ENCODE data around the gene RANBP1. TPM values are rescaled to one million over a fixed set of nuclear protein-coding genes. Genes with fewer than 3 reads are reported as not detected.

Gene RANBP1
- polyA plus RNA-seq, 1 experiment: 166 TPM

- peak overlapping the region; percentile 52 for H3K4me3 ChIP-seq (ENCODE audit: low read depth, low read length)
These were observed 38.8 kb downstream of the RANBP1 start for GRCh38 chr22:20154602-20155187.

GRCh38 chr22:20155330-20156041, 39.6 kb downstream of the RANBP1 start:
- ChIA-PET POLR2A (no interaction called here), CTCF (interaction anchor here (0.9 to 6.2 kb wide), 4 partner anchors 129 to 164 kb away, joined by 3 to 91 read pairs (median 6); partner anchors contain the start of gene DGCR6L)
- DNase-seq (ENCODE audit: low read depth): no peak
- no peak for TF ChIP-seq CTCF (IDR thresholded peaks at IDR 0.05; ENCODE audit: insufficient read depth, low read depth, low read length)
- H3K36me3 ChIP-seq (ENCODE audit: control insufficient read depth, insufficient read depth, low read length): no peaks in the 10 kb centered on the region
- H3K4me3 ChIP-seq (ENCODE audit: low read depth, low read length): peak overlapping the region; percentile 52
- H3K27me3 ChIP-seq (ENCODE audit: control insufficient read depth, insufficient read depth, low read length): no peaks in the 10 kb centered on the region; the same call in 1 of the 2 replicates

More at GRCh38 chr22:20154602-20155187, 38.8 kb downstream of the RANBP1 start:
- no peak for DNase-seq (ENCODE audit: low read depth)
- ChIA-PET POLR2A (no interaction called here), CTCF (interaction anchor here (6.2 kb wide), 1 partner anchor 130 kb away, joined by 91 read pairs; no protein-coding TSS in a partner anchor)
- TF ChIP-seq CTCF (IDR thresholded peaks at IDR 0.05; ENCODE audit: insufficient read depth, low read depth, low read length): 0 out of 2 replicates have a peak, but pooled peaks have one; percentile 18
- H3K36me3 ChIP-seq (ENCODE audit: control insufficient read depth, insufficient read depth, low read length): no peaks in the 10 kb centered on the region
- H3K27me3 ChIP-seq (ENCODE audit: control insufficient read depth, insufficient read depth, low read length): no peaks in the 10 kb centered on the region; the same call in 1 of the 2 replicates

- no peak overlapping the region for H3K4me3 ChIP-seq (ENCODE audit: low read depth, low read length)
- ChIA-PET POLR2A (no interaction called here), CTCF (interaction anchor here (0.9 to 6.2 kb wide), 4 partner anchors 128 to 164 kb away, joined by 3 to 91 read pairs (median 6); partner anchors contain the start of gene DGCR6L)
- no peak for DNase-seq (ENCODE audit: low read depth)
- no peak for TF ChIP-seq CTCF (IDR thresholded peaks at IDR 0.05; ENCODE audit: insufficient read depth, low read depth, low read length)
- H3K27me3 ChIP-seq (ENCODE audit: control insufficient read depth, insufficient read depth, low read length): no peaks in the 10 kb centered on the region; the same call in 1 of the 2 replicates
- H3K36me3 ChIP-seq (ENCODE audit: control insufficient read depth, insufficient read depth, low read length): no peaks in the 10 kb centered on the region
These were observed 40.1 kb downstream of the RANBP1 start for GRCh38 chr22:20156042-20156389.

GRCh38 chr22:20156611-20157429, 40.9 kb downstream of the RANBP1 start:
- Histone ChIP-seq H3K4me3 (ENCODE audit: low read depth, low read length) (no peak overlapping the region), H3K27me3 (ENCODE audit: control insufficient read depth, insufficient read depth, low read length) (no peaks in the 10 kb centered on the region; the same call in 1 of the 2 replicates), H3K36me3 (ENCODE audit: control insufficient read depth, insufficient read depth, low read length) (no peaks in the 10 kb centered on the region)
- POLR2A ChIA-PET: no interaction called here
- no peak for DNase-seq (ENCODE audit: low read depth)
- CTCF ChIA-PET: interaction anchor here (0.8 to 6.2 kb wide), 31 partner anchors 11 to 284 kb away, joined by 3 to 91 read pairs (median 4); partner anchors contain the start of genes DGCR6L and TRMT2A
- peak; percentile 94 for TF ChIP-seq CTCF (IDR thresholded peaks at IDR 0.05; ENCODE audit: insufficient read depth, low read depth, low read length)

All from BJ (cell line).